Measurements from ENCODE around the gene ANKRD13D.

The ANKRD13D gene

DNA sequence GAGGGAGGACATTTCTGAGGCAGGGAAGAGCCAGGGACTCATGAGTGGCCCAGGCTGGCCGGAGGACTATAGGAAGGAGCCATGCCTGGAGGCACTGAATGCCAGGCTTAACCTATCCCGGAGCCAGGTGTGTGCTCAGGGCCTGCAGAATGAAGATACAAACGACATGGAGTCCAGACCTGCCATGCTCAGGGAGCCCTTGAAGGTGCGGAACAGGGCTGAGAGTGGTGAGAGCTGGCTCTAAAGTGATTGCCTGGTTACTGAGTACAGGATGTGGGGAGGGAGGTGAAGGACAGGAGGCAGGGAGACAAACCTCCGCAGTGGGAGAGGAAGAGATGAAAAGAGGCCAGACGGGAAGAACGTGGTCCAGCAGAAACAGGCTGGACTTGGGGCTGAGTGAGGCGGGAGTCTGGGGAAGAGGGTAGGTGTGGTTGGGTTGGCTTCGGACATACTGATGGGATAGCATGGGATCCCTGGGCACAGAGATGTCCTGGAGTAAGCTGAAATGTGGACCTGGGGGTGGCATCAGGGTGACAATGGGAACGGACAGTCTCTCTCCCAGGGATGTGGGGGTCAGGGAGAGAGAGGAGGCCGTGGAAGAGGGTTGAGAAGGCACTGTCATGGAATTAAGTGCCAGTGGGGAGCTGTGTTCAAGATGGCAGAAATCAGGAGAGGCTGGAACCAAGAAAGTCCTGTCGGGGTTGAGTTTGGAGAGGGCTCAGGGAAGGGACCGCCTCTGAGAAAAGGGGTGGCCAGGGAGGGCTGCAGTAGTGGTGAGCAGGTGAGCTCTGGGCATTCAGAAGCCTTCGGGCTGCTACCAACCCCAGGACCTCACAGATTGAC, 1.5 kb upstream of the ANKRD13D start:
- no peak for DNase-seq

DNA sequence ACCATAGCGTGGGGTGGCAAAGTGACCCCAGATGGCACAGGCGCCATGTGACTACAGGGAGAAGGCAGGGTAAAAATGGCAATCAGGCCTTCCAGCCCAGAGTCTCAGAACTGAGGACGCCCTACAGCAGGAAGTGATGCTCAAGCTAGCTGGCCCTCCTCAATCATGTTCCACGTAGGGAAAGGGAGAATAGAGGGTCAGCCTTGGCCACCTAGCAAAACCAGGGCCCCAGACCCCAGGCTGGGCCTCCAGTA, 978 bp upstream of the ANKRD13D start:
- no peak for DNase-seq

DNA sequence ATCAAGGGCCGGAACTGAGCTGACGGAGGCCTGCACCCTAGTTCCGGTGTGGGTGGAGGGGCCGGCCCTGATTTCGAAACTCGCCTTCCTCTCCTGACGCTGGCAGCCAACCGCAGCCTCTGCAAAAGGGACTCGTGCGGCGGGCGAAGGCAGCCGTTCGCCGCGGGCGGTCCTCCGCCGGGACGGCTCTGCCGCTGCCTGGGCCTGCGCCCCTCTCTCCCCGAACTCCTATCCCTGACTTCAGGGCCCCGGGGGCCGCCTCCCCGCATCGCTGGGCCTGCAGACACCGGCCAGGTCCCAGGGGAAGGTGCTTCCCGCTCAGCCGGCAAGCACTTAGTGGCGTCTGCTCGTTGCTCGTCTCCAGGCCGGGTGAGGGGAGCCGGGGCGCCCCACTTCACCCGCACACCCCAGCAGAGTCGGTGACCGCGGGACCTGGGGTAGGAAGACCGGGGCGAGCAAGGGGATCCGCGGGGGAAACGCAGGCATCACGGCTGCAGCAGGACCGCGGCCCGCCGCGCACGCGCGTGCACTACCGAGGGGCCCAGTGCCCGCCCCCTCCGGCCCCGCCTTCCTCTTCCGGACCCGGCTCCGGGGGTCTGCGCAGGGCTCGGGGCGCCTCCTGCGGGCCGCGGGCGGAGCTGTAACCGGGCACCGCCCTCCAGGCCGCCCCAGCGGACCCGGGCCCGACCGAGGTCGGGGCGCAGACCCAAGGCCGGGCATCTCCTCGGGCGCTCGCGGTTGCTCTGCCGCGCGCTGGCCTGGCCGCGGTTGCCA, 464 bp upstream of the ANKRD13D start:
- DNase-seq = peak; percentile 92

DNA sequence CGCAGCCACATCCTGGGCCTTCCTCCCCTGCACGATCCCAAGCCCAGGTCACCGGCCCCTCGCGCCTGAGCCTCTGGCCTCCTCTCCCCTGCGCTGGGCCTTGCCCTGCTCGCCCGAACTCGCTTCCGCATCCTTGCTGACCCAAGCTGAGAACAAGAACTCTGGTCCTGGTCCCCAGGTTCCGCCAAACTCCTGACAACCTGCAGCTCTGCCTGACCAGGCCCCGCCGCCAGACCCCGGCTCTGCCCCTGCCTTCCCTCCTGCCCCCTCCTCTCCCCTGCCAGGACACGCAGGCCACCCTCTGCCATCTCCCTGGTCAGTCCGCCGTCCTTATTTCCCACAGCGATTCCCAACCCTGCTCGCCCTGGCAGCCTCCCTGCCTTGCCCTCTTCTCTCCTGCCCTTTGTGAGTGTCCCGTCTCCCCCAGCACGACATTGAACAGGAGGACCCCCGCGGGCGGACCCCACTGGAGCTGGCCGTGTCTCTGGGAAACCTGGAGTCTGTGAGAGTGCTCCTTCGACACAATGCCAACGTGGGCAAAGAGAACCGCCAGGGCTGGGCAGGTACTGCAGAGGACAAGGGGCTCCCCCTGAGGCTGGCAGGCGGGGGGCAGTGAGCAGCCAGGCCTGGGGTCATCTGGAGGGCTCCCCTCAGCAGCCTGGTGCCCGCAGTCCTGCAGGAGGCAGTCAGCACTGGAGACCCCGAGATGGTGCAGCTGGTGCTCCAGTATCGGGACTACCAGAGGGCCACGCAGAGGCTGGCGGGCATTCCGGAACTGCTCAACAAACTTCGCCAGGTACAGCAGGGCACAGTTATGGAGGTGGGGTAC, 762 bp downstream of the ANKRD13D start:
- DNase-seq = no peak

GRCh38 chr11:67290801-67291200, 1.7 kb downstream of the ANKRD13D start:
- DNase-seq = no peak

GRCh38 chr11:67291481-67292381, 2.6 kb downstream of the ANKRD13D start:
- no peak for DNase-seq

DNA sequence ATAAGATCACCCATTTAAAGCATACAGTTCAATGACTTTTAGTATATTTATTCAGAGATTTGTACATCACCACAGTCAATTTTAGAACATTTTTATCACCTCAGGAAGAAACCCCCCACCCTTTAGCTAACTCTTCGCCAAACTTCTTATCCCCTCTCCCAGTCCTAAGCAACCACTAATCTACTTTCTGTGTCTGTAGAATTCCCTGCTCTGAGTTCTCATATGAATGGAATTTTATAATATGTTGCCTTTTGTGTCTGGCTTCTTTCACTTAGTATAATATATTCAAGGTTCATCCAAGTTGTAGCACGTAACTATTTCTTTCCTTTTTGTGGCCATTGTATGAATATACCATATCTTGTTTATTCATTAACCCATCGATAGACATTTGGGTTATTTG, 3.6 kb downstream of the ANKRD13D start:
- DNase-seq = no peak

DNA sequence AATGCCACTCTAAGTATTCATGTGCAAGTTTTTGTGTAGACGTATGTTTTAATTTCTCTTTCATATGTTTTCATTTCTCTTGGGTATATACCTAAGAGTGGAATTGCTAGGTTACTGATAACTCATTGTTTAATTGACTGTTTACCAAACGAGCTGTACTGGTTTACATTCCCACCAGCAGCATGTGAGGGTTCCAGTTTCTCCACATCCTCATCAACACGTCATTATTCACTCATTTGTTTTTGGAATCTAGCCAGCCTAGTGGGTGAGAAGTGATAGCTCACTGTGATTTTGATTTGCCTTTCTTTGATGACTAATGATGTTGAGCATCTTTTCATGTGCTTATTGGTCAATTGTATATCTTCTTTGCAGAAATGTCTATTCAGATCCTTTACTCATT, 4.0 kb downstream of the ANKRD13D start:
- DNase-seq = no peak

GRCh38 chr11:67295846-67296245, 6.7 kb downstream of the ANKRD13D start:
- DNase-seq = no peak

GRCh38 chr11:67298786-67299185, 9.7 kb downstream of the ANKRD13D start:
- no peak for DNase-seq

DNA sequence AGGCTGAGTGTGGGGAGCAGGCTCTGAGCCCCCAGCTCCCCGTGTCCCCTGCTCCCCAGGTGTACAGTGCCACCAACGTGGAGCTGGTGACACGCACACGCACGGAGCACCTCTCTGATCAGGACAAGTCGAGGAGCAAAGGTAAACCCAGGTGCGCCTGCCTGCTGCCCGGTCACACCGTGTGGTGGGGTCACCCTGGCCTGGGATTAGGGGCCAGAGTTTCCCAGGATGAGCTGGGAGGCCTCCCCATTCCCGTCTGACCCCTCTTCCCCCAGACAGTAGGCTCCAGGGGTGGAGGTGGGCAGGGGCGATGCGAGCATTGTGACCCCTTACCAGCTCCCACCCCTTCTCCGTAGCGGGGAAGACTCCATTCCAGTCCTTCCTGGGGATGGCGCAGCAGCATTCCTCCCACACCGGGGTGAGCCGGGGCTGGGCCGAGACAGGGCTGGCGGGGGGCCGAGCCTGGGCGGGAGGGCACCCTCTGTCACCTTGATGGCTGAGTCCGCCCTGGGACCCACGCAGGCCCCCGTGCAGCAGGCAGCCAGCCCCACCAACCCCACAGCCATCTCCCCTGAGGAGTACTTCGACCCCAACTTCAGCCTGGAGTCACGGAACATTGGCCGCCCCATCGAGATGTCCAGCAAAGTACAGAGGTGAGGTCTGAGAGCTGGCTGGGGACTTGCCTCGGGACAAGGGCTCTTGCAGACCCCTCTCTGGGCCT, 10.5 kb downstream of the ANKRD13D start:
- DNase-seq = peak; percentile 5

GRCh38 chr11:67300256-67300755, 11.2 kb downstream of the ANKRD13D start:
- DNase-seq = no peak

- DNase-seq = no peak
Measured at GRCh38 chr11:67300756-67301312, 11.7 kb downstream of the ANKRD13D start.

GRCh38 chr11:67301313-67301921, 12.3 kb downstream of the ANKRD13D start:
- DNase-seq = no peak

DNA sequence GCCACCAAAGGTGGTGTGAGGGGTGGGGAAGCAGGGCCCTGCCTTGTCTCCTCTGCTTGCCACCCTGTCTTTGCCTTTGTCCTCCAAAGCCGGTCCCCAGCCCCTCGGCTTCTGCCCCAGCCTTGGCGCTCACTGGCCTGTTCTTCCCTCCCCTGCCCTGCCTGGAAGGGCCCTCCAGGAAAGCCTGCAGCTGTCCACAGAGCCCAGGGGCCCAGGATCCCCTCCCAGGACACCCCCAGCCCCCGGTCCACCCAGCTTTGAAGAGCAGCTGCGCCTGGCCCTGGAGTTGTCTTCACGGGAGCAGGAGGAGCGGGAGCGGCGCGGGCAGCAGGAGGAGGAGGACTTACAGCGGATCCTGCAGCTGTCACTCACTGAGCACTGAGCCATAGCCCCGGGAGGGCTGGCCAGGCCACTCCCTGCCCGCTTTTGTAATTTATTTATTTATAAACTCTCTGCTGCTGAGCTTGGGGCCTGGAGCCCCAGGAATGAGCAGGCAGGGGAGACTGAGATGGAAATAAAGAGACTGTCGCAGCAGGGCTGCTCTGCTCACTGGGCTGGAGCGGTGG, 12.9 kb downstream of the ANKRD13D start:
- no peak for DNase-seq

DNA sequence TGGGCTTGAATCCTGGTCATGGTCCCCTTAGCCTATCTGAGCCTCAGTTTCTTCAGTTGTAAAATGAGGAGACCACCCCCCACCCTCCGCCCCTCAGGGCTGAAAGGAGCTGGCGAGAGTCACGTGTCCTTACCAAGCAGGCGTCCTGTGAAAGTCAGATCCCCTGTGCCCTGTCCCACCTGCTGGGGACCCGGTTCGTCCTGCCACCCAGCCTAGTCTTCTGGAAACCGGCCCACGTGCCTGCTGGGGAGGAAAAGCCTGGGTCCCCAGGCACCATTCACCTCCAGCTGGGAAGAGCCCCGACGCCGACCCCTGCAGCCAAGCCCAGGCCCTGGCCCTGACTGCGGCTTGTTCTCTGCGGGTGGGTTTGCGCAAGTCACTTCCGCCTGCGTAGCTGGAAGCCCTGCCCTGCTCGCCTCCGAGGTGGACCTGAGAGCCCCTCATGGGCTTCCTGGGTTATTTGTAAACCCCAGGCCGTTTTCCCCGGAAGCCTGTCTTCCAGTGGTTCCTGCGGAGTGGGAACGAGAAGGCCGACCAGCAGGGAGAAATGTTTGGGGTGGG, 13.5 kb downstream of the ANKRD13D start:
- no peak for DNase-seq

DNA sequence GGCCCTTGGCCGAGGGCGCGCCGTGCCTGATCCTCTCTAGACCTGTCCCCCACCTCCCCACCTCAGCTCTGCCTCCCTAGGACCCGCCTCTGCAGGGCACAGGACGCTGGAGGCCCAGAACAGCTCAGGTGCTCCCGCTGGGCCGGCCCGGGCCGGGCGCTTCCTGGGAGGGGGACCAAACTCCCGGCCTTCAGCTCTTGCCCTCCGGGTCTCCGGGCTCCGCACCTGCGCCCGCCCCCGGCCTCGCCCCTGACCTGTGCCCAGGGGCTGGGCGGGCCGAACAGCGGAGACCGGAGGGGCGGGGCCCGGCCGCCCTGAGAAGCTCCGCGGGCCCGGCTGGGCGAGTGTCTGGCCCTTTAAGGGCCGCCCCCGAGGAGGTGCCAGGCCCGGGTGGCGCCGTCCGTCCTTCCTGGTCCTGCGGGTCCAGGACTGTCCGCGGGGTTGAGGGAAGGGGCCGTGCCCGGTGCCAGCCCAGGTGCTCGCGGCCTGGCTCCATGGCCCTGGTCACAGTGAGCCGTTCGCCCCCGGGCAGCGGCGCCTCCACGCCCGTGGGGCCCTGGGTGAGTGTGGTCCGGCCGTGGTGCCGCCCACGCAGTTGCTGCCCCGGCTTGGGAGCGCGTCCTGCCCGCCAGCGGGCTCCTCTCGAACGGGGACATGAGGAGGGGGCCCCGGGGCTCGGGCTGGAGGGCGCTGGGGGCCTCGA, 14.2 kb downstream of the ANKRD13D start, which contains the start of gene SSH3:
TSS of gene SSH3 (plus strand) at position 399 of the 703 bp plus-strand sequence. CDS start at position 495, 96 bp downstream.
- DNase-seq = peak; percentile 41

DNA sequence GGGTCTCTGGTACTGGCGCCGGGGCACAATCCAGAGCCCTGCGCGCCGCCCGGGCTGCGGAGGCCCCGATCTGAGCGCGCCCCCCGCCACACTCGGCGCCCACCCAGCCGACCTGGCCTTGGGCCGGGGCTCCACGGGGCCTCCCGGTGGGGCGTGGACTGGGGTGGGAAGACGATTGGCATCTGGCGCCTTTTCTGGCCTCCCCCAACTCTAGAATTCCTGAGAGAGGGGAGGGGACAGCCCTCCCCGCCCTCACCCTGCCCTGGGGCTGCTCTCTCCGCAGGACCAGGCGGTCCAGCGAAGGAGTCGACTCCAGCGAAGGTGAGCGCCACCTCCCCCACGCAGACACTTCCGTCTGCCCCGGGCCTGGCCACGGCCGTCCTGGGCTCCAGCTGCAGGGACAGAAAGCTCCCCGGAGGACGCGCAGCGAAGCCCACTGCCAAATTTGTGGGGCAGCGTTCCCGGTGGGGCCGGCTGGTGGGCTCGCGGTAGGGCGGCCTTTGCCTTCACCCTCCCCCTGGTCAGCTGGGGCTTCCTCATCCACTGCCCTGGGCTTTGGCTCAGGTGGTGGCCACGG, 14.8 kb downstream of the ANKRD13D start:
- no peak for DNase-seq

Data from CD4-positive, alpha-beta T cell treated with Interleukin-15 for 1 hour (primary cell).